Esophagus muscularis mucosa (tissue), 4 donors: Measurements from ENCODE around the gene GPC6. TPM values are rescaled to one million over a fixed set of nuclear protein-coding genes. Genes with fewer than 3 reads are reported as not detected.

Experiments used
- DNase-seq: peaks from one replicate; pipeline ENCODE4 v3.0.0-alpha.2; 2017; ENCODE audit errors: extremely low spot score
- H3K27ac ChIP-seq, 4 donors: fragments of 200-600 bp; sonication (generic); replicated peaks in 1 of 4; 1 replicate in 3 of 4; 2 replicates in 1 of 4; pipeline ENCODE4 v1.5.1; 2016 to 2019; ENCODE audit warnings: mild to moderate bottlenecking in 1 of 4
- H3K27me3 ChIP-seq, 4 donors: fragments of 200-600 bp; sonication (generic); one replicate each; pipeline versions ENCODE4 v1.5.1 to v1.6.0; 2016 to 2019
- H3K36me3 ChIP-seq, 4 donors: fragments of 200-600 bp; sonication (generic); one replicate each; pipeline ENCODE4 v1.5.1; 2016 to 2019
- H3K4me1 ChIP-seq, 4 donors: fragments of 200-600 bp; sonication (generic); one replicate each; pipeline ENCODE4 v1.5.1; 2016 to 2019
- H3K4me3 ChIP-seq, 4 donors: fragments of 200-600 bp; sonication (generic); 1 replicate in 2 of 4; 2 replicates in 2 of 4; pipeline ENCODE4 v1.5.1; 2016 to 2019; ENCODE audit warnings: mild to moderate bottlenecking in 4 of 4, moderate library complexity in 1 of 4
- H3K9me3 ChIP-seq, 4 donors: fragments of 200-600 bp; sonication (generic); 1 replicate in 3 of 4; 2 replicates in 1 of 4; pipeline ENCODE4 v1.5.1; 2016 to 2019
- CTCF ChIP-seq, 3 experiments: fragments of 200-600 bp in 2 of 3; fragments of 450-650 bp in 1 of 3; sonication (generic) in 2 of 3; IDR thresholded peaks; one replicate each; pipeline ENCODE4 v1.5.1; 2017 to 2019; ENCODE audit warnings: antibody characterized with exemption in 3 of 3, mild to moderate bottlenecking in 2 of 3, moderate library complexity in 1 of 3
- EP300 ChIP-seq: sonication (generic); formaldehyde crosslinking; IDR thresholded peaks from one replicate; pipeline ENCODE4 v1.6.1; 2017; ENCODE audit warnings: antibody characterized with exemption
- POLR2A ChIP-seq: fragments of 450-650 bp; IDR thresholded peaks from one replicate; pipeline ENCODE4 v1.6.1; 2017; ENCODE audit warnings: antibody characterized with exemption, moderate library complexity, mild to moderate bottlenecking, low read depth
- POLR2AphosphoS5 ChIP-seq, 2 donors: sonication (generic); formaldehyde crosslinking; IDR thresholded peaks; one replicate each; pipeline ENCODE4 v1.6.1; 2017; ENCODE audit warnings: antibody characterized with exemption in 2 of 2
- WGBS: methylation state at CpG from one replicate; pipeline ENCODE4 v1.1.5; 2018; 5-methylcytosine and 5-hydroxymethylcytosine counted together
- intact Hi-C: fragments of 100-400 bp; cut with DNase I; formaldehyde crosslinking; loops from one replicate; pipeline ENCODE4 v1.15.1; 2023
- total RNA-seq, 4 donors: library from RNA; depleted of rRNA; stranded (reverse); fragments of >200 nt; gene quantifications; one replicate each; pipeline versions ENCODE4 v1.1.0 to v1.2.1, GENCODE V29; 2016

The GPC6 gene
- total RNA-seq, 4 donors from 2014 or later = 6.5 to 17.2 (median 13.5) TPM

GRCh38 chr13:94261163-94261562, 1034.6 kb downstream of the GPC6 start:
- no peak for TF ChIP-seq EP300
- 93% methylated on average over 3 of the region's 3 CpGs for WGBS
- intact Hi-C loops = no loop called here
- Histone ChIP-seq H3K27me3 (no peaks in the 10 kb centered on the region), H3K9me3 (no peaks in the 10 kb centered on the region), H3K36me3 (no peaks in the 10 kb centered on the region), H3K27ac (no peak overlapping the region), H3K4me3 (no peak overlapping the region), H3K4me1 (no peaks in the 10 kb centered on the region)
- DNase-seq = no peak

DNA sequence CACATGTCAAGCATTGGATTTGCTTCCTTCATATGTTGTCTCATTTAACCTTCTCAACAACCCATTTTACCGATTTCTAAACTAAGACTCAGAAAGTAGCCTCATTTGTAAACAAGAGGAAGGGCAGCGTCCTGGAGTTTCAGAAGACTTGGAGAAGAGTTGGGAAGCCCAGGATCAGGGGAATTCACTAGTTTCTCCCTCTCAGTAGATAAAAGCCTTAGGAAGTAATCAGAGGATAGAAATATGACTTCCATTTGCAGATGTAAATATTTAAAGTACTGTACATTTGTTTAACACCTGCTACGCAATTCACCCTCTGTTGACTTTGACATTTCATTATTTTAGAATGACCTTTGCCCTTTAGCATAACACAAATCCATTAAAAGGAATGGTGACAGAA, 1036.4 kb downstream of the GPC6 start:
- H3K27ac ChIP-seq = no peak overlapping the region
- no peak for DNase-seq
- WGBS = 81% methylated on average over 3 of the region's 3 CpGs
- no peaks in the 10 kb centered on the region for H3K36me3 ChIP-seq
- H3K4me1 ChIP-seq = no peaks in the 10 kb centered on the region
- H3K9me3 ChIP-seq = no peaks in the 10 kb centered on the region
- intact Hi-C loops = no loop called here
- H3K4me3 ChIP-seq = no peak overlapping the region
- no peaks in the 10 kb centered on the region for H3K27me3 ChIP-seq
- TF ChIP-seq POLR2A = no peak
- no peak for TF ChIP-seq EP300
- TF ChIP-seq CTCF (IDR thresholded peaks at IDR 0.05) = no peak
- TF ChIP-seq POLR2AphosphoS5 (IDR thresholded peaks at IDR 0.05) = no peak

DNA sequence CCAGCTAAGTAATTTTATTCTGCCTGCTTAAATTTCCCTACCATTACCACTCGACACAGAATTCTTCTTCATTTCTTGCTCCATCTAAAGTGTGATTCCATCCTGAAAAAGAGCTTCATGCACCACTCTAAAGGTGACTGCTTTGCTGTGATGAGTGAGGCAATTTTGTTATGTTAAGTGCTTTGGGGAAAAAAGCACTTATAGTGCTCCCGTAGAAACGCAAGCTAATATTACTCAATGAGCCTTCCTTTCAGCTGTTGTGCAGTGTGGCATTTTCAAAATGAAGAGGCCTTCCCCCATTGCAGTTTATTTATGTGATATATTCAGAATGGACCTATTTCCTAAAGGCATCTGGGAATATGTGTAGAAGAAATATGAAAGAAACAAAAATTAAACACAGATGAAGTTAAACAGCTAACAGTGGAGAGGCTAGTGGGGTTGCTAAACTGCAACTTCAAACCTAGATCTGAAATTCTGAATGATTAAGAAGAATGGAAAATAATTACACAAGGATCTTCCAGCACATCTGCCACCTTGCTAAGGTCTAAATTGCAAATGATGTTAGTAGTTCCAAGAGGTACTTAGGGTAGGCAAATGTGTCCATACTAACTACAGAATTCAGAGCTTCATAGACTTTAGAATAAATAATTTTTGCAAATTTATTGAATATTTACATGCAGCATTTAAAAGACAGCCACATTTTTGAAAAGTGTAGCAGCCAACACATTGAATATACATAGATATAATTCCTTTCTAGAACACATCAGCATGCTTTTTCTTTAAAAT, 1041.2 kb downstream of the GPC6 start:
- no peak overlapping the region for H3K4me3 ChIP-seq
- no peaks in the 10 kb centered on the region for H3K27me3 ChIP-seq
- intact Hi-C loops = no loop called here
- H3K9me3 ChIP-seq = no peaks in the 10 kb centered on the region
- no peaks in the 10 kb centered on the region for H3K36me3 ChIP-seq
- no peak overlapping the region for H3K27ac ChIP-seq
- TF ChIP-seq CTCF (IDR thresholded peaks at IDR 0.05) (no peak), EP300 (no peak), POLR2AphosphoS5 (IDR thresholded peaks at IDR 0.05) (no peak), POLR2A (no peak)
- WGBS = 91% methylated on average over 3 of the region's 3 CpGs
- DNase-seq = no peak
- no peaks in the 10 kb centered on the region for H3K4me1 ChIP-seq

GRCh38 chr13:94268661-94269060, 1042.1 kb downstream of the GPC6 start:
- no peak overlapping the region for H3K4me3 ChIP-seq
- H3K4me1 ChIP-seq = no peaks in the 10 kb centered on the region
- H3K27ac ChIP-seq = no peak overlapping the region
- H3K27me3 ChIP-seq = no peaks in the 10 kb centered on the region
- WGBS = 79% methylated on average over 5 of the region's 5 CpGs
- no peaks in the 10 kb centered on the region for H3K36me3 ChIP-seq
- H3K9me3 ChIP-seq = no peaks in the 10 kb centered on the region
- DNase-seq = no peak
- TF ChIP-seq CTCF (IDR thresholded peaks at IDR 0.05) (no peak), POLR2AphosphoS5 (IDR thresholded peaks at IDR 0.05) (no peak), EP300 (no peak), POLR2A (no peak)
- intact Hi-C loops = no loop called here

- intact Hi-C loops = no loop called here
- no peaks in the 10 kb centered on the region for H3K4me1 ChIP-seq
- H3K27me3 ChIP-seq = no peaks in the 10 kb centered on the region
- WGBS = 81% methylated on average over 6 of the region's 6 CpGs
- H3K36me3 ChIP-seq = no peaks in the 10 kb centered on the region
- DNase-seq = no peak
- no peak overlapping the region for H3K27ac ChIP-seq
- H3K4me3 ChIP-seq = no peak overlapping the region
- TF ChIP-seq EP300 (no peak), POLR2A (no peak), POLR2AphosphoS5 (IDR thresholded peaks at IDR 0.05) (no peak), CTCF (IDR thresholded peaks at IDR 0.05) (no peak)
- no peaks in the 10 kb centered on the region for H3K9me3 ChIP-seq
Measured at GRCh38 chr13:94269557-94269956, 1043.0 kb downstream of the GPC6 start.
